ES-I3 (cell line): ENCODE data around the gene CNOT3.

ENCODE experiments used
- H3K36me3 ChIP-seq: 2 replicates; pipeline ENCODE4 v1.6.1; 2013; ENCODE audit warnings: mild to moderate bottlenecking, low read length, control low read depth, moderate library complexity; ENCODE audit not compliant: insufficient read depth
- H3K4me1 ChIP-seq: 2 replicates; pipeline ENCODE4 v1.6.1; 2013; ENCODE audit warnings: mild to moderate bottlenecking, control low read depth, low read length; ENCODE audit not compliant: insufficient read depth
- H3K9ac ChIP-seq: 2 replicates; pipeline ENCODE4 v1.6.1; 2013; ENCODE audit warnings: low read depth, mild to moderate bottlenecking, low read length, moderate library complexity
- H3K9me3 ChIP-seq: 2 replicates; pipeline ENCODE4 v1.6.1; 2013; ENCODE audit warnings: mild to moderate bottlenecking, low read length, moderate library complexity; ENCODE audit not compliant: control insufficient read depth, insufficient read depth

CNOT3 gene

GRCh38 chr19:54196536-54196935 lies 59.0 kb downstream of the CNOT3 start:
- H3K4me1 ChIP-seq, result no peaks in the 10 kb centered on the region; the same call in 1 of the 2 replicates
- H3K9me3 ChIP-seq, result no peaks in the 10 kb centered on the region
- H3K9ac ChIP-seq, result no peak overlapping the region
- H3K36me3 ChIP-seq, result peaks cover 2% of the 10 kb centered on the region; the same call in 1 of the 2 replicates

- Histone ChIP-seq H3K36me3 (peaks cover 4% of the 10 kb centered on the region; the same call in 1 of the 2 replicates), H3K4me1 (peaks cover 2% of the 10 kb centered on the region; the same call in 1 of the 2 replicates), H3K9ac (no peak overlapping the region), H3K9me3 (no peaks in the 10 kb centered on the region)
Measured at GRCh38 chr19:54197121-54197520, 59.6 kb downstream of the CNOT3 start.

GRCh38 chr19:54199401-54199800 lies 61.8 kb downstream of the CNOT3 start:
- Histone ChIP-seq H3K4me1 (peaks cover 15% of the 10 kb centered on the region), H3K9me3 (no peaks in the 10 kb centered on the region), H3K9ac (no peak overlapping the region), H3K36me3 (peaks cover 21% of the 10 kb centered on the region)

- H3K36me3 ChIP-seq, result peaks cover 35% of the 10 kb centered on the region
- no peaks in the 10 kb centered on the region for H3K9me3 ChIP-seq
- H3K9ac ChIP-seq, result peak overlapping the region; percentile 98
- H3K4me1 ChIP-seq, result peaks cover 15% of the 10 kb centered on the region
Measured at GRCh38 chr19:54201172-54201701, 63.7 kb downstream of the CNOT3 start.

GRCh38 chr19:54201980-54202379 lies 64.4 kb downstream of the CNOT3 start:
- peaks cover 15% of the 10 kb centered on the region for H3K4me1 ChIP-seq
- H3K9ac ChIP-seq, result peak overlapping the region; percentile 98
- no peaks in the 10 kb centered on the region for H3K9me3 ChIP-seq
- H3K36me3 ChIP-seq, result peaks cover 42% of the 10 kb centered on the region

- Histone ChIP-seq H3K4me1 (peaks cover 15% of the 10 kb centered on the region), H3K9me3 (no peaks in the 10 kb centered on the region), H3K36me3 (peaks cover 49% of the 10 kb centered on the region), H3K9ac (peak overlapping the region; percentile 27)
Measured at GRCh38 chr19:54203151-54203611, 65.6 kb downstream of the CNOT3 start.

GRCh38 chr19:54204767-54205468 lies 67.4 kb downstream of the CNOT3 start:
- peaks cover 49% of the 10 kb centered on the region for H3K36me3 ChIP-seq
- no peaks in the 10 kb centered on the region for H3K9me3 ChIP-seq
- H3K9ac ChIP-seq, result no peak overlapping the region
- peaks cover 15% of the 10 kb centered on the region for H3K4me1 ChIP-seq
